Measurements from ENCODE around the gene ADSL.

Gene ADSL

GRCh38 chr22:40346185-40347118 is at the start of gene ADSL:
TSS of gene ADSL (plus strand) at chr22:40346500. CDS start at chr22:40346559, 59 bp downstream.
- TF ChIP-seq CTCF (IDR thresholded peaks at IDR 0.05; ENCODE audit: low read depth, low read length): no peak
- H3K4me3 ChIP-seq (ENCODE audit: low read depth, low read length): peak within 1 kb of the TSS; percentile 86

- no peak for TF ChIP-seq CTCF (IDR thresholded peaks at IDR 0.05; ENCODE audit: low read depth, low read length)
- H3K4me3 ChIP-seq (ENCODE audit: low read depth, low read length): no peak overlapping the region
Measured at GRCh38 chr22:40300316-40300715, 46.0 kb upstream of the ADSL start.

DNA sequence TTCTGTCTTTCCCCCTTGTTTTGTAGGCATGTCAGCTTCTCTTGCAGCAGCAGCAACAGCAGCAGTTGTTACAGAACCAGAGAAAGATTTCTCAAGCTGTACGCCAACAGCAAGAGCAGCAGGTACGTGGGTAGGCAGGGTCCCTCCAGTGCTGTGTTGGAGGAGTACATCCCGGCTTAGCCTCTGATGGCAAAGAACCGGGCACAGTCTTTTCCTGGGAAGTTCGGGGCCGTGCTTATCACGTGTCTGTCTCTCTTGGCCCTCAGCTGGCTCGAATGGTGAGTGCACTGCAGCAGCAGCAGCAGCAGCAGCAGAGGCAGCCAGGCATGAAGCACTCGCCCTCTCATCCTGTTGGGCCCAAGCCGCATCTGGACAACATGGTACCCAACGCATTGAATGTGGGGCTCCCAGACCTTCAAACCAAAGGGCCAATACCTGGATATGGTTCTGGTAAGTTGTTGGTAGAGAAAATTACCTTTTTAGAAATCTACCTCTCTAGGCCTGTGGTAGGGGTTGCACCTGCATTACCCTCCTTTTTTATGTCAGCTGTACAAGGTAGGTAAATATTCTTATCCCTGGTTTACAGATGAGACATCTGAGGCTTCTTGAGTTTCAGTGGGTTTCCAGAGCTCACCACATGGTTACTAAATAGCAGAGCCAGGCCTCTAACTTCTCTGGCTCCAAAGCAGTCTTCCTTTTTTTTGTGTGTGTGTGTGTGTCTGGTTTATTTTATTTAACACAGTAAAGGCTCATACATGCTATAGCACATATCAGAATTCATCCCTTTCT is 45.2 kb upstream of the ADSL start:
- H3K4me3 ChIP-seq (ENCODE audit: low read depth, low read length): no peak overlapping the region
- no peak for TF ChIP-seq CTCF (IDR thresholded peaks at IDR 0.05; ENCODE audit: low read depth, low read length)

GRCh38 chr22:40302149-40302548 is 44.2 kb upstream of the ADSL start:
- no peak overlapping the region for H3K4me3 ChIP-seq (ENCODE audit: low read depth, low read length)
- no peak for TF ChIP-seq CTCF (IDR thresholded peaks at IDR 0.05; ENCODE audit: low read depth, low read length)

DNA sequence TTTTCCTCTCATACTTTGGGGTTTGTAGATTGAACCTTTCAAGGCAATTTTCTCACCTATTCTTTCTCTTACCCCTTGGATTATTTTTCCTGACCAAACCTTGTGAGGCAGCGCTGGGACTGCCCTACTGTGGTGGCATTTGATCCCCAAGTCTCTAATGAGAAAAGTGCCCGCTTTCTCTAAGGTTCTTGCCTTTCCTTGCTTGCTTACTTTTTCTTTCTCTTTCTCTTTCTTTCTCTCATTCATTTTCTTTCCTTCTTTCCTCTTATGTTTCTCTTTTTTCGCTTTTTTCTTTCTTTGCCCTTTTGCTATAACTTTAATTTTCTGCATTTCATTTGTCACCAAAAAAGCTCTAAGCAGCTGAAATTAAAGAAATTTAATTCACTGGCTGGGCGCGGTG is 40.7 kb upstream of the ADSL start:
- H3K4me3 ChIP-seq (ENCODE audit: low read depth, low read length): no peak overlapping the region
- TF ChIP-seq CTCF (IDR thresholded peaks at IDR 0.05; ENCODE audit: low read depth, low read length): no peak

- no peak for TF ChIP-seq CTCF (IDR thresholded peaks at IDR 0.05; ENCODE audit: low read depth, low read length)
- no peak overlapping the region for H3K4me3 ChIP-seq (ENCODE audit: low read depth, low read length)
Measured at GRCh38 chr22:40308999-40309573, 37.2 kb upstream of the ADSL start.

Data from WI38 (cell line).